Prostate gland (tissue), 2 donors: ENCODE data around the gene SOX2.

Experiments used
- CTCF ChIP-seq, 4 experiments: fragments of 200-600 bp in 2 of 4; fragments of 450-650 bp in 2 of 4; sonication (generic) in 2 of 4; IDR thresholded peaks; 1 replicate in 3 of 4; 2 replicates in 1 of 4; pipeline ENCODE4 v1.5.1; 2016 to 2019; ENCODE audit warnings: antibody characterized with exemption in 4 of 4, mild to moderate bottlenecking in 2 of 4, moderate library complexity in 2 of 4
- POLR2A ChIP-seq: fragments of 450-650 bp; IDR thresholded peaks from one replicate; pipeline ENCODE4 v1.6.1; 2016; ENCODE audit warnings: antibody characterized with exemption, mild to moderate bottlenecking
- POLR2AphosphoS5 ChIP-seq: sonication (generic); formaldehyde crosslinking; IDR thresholded peaks from one replicate; pipeline ENCODE4 v1.6.1; 2017; ENCODE audit warnings: antibody characterized with exemption

- TF ChIP-seq CTCF (IDR thresholded peaks at IDR 0.05) (no peak), POLR2AphosphoS5 (no peak), POLR2A (no peak)
Measured at GRCh38 chr3:181738551-181738950, 26.8 kb downstream of the SOX2 start.
